Small intestine (tissue), 7 donors: Measurements from ENCODE around the gene CTNNA1. TPM values are rescaled to one million over a fixed set of nuclear protein-coding genes. Genes with fewer than 3 reads are reported as not detected.
"Not testable (repeated sequence)": the region's sequence is repeated elsewhere in the genome, so short reads cannot be mapped to it uniquely, and the experiment has no call there.

ENCODE experiments used
- DNase-seq, 2 donors: peaks; one replicate each; pipeline versions ENCODE4 v3.0.0 to v3.0.0-alpha.2; 2013
- FAIRE-seq: peaks from 2 replicates; lab custom pipeline; 2012; peaks lifted over from hg19 to GRCh38; lab: Jason Lieb, UNC
- H3K27ac ChIP-seq, 3 donors: one replicate each; pipeline ENCODE4 v1.5.1; 2013; ENCODE audit warnings: low read length in 2 of 3, mild to moderate bottlenecking in 2 of 3, control low read depth in 1 of 3, inconsistent platforms in 1 of 3, low read depth in 1 of 3, moderate library complexity in 1 of 3
- H3K27me3 ChIP-seq, 3 donors: one replicate each; pipeline ENCODE4 v1.6.1; 2013; ENCODE audit warnings: low read length in 3 of 3, inconsistent platforms in 1 of 3; ENCODE audit not compliant: control insufficient read depth in 3 of 3, insufficient read depth in 3 of 3
- H3K36me3 ChIP-seq, 3 donors: one replicate each; pipeline ENCODE4 v1.6.1; 2013; ENCODE audit warnings: low read length in 3 of 3, inconsistent platforms in 1 of 3, low read depth in 1 of 3, mild to moderate bottlenecking in 1 of 3, moderate library complexity in 1 of 3; ENCODE audit not compliant: control insufficient read depth in 3 of 3, insufficient read depth in 2 of 3
- H3K4me1 ChIP-seq, 3 donors: one replicate each; pipeline ENCODE4 v1.6.1; 2013; ENCODE audit warnings: low read length in 2 of 3, inconsistent platforms in 1 of 3, low read depth in 1 of 3, mild to moderate bottlenecking in 1 of 3, moderate library complexity in 1 of 3; ENCODE audit not compliant: control insufficient read depth in 3 of 3, insufficient read depth in 2 of 3
- H3K4me3 ChIP-seq, 3 donors: one replicate each; pipeline ENCODE4 v1.5.1; 2013; ENCODE audit warnings: low read length in 3 of 3, control low read depth in 1 of 3, inconsistent platforms in 1 of 3, low read depth in 1 of 3, mild to moderate bottlenecking in 1 of 3, moderate library complexity in 1 of 3
- H3K9me3 ChIP-seq, 2 donors: one replicate each; pipeline ENCODE4 v1.6.1; 2013; ENCODE audit warnings: low read depth in 1 of 2, low read length in 1 of 2; ENCODE audit not compliant: control insufficient read depth in 2 of 2, insufficient read depth in 1 of 2
- WGBS, 3 donors: extraction: QIAGEN DNeasy Blood & Tissue Kit; methylation state at CpG; one replicate each; pipeline ENCODE4 v1.1.7; 2013; 5-methylcytosine and 5-hydroxymethylcytosine counted together
- polyA plus RNA-seq, 4 donors: library from polyadenylated mRNA; stranded (reverse) in 3 of 4; unstranded in 1 of 4; fragments of 200-250 nt in 3 of 4; fragments of 120-200 nt in 1 of 4; gene quantifications; one replicate each; pipeline versions ENCODE4 v1.2.1 to v1.2.3, GENCODE V29; 2013
- donor health status: healthy with polysubstance abuse.
- donor health status: control.
- donor health status: control.
- donor health status: Bipolar disorder and iron deficiency.
- donor health status: healthy.

The CTNNA1 gene
- polyA plus RNA-seq, 4 donors, result 145 to 286 (median 196) TPM

DNA sequence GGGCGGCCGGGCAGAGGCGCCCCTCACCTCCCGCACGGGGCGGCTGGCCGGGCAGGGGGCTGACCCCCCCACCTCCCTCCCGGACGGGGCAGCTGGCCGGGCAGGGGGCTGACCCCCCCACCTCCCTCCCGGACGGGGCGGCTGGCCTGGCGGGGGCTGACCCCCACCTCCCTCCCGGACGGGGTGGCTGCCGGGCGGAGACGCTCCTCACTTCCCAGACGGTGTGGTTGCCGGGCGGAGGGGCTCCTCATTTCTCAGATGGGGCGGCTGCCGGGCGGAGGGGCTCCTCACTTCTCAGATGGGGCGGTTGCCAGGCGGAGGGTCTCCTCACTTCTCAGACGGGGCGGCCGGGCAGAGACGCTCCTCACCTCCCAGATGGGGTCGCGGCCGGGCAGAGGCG, 57.6 kb downstream of the CTNNA1 start:
- not testable (repeated sequence) for H3K9me3 ChIP-seq, DNase-seq, H3K4me3 ChIP-seq, H3K27me3 ChIP-seq, FAIRE-seq, H3K4me1 ChIP-seq, H3K27ac ChIP-seq
- 92 to 97% (median 97%) methylated on average over 13 to 30 of the region's 35 CpGs for WGBS, 3 donors
- H3K36me3 ChIP-seq, result peaks cover 0 to 31% (median 12%) of the 10 kb centered on the region in 3 donors

DNA sequence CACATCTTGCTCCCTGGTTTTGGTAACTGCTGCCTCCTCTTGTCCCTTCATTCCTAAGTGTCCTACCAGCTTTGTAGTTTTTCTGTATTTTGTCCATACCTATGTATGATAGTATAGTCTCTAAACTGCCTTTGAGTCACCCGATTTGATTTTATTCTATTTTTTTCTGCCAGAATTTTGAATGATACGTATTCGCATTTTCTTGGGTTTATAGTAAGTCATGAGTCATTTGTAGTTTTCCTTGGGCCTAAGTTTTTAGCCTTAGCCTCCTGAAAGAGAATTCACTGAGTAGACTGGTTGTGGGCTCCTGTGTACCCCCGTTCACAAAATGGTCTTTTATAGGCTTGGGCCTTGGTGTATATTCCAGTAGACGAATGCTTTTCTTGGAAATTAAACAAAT, 62.3 kb downstream of the CTNNA1 start:
- 92 to 96% (median 94%) methylated on average over 5 of the region's 5 CpGs for WGBS, 3 donors
- Histone ChIP-seq H3K4me1 (no peaks in the 10 kb centered on the region), H3K27me3 (no peaks in the 10 kb centered on the region), H3K4me3 (no peak overlapping the region), H3K9me3 (peaks cover 0 to 2% of the 10 kb centered on the region in 2 donors), H3K27ac (no peak overlapping the region), H3K36me3 (peaks cover 0 to 49% (median 19%) of the 10 kb centered on the region in 3 donors)
- FAIRE-seq, result no peak
- no peak for DNase-seq

DNA sequence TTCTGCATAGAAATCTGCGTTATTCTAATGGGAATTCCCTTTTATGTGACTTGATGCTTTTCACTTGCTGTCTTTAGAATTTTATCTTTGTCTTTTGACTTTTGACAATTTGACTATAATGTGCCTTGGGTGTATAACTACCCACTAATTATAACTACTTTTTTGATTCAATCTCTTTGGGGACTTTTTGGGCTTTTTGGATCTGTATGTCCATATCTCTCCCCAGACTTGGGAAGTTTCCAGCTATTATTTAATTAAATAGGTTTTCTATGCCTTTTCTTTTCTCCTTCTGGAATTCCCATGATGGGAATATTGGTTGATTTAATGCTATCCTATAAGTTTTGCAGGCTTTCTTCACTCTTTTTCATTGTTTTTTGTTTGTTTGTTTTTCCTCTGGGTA, 64.0 kb downstream of the CTNNA1 start:
- H3K27ac ChIP-seq, result no peak overlapping the region
- H3K9me3 ChIP-seq, result no peaks in the 10 kb centered on the region
- H3K4me1 ChIP-seq, result no peaks in the 10 kb centered on the region
- DNase-seq (no peak), FAIRE-seq (no peak)
- no peaks in the 10 kb centered on the region for H3K27me3 ChIP-seq
- peaks cover 0 to 45% (median 21%) of the 10 kb centered on the region in 3 donors for H3K36me3 ChIP-seq
- H3K4me3 ChIP-seq, result no peak overlapping the region
- 94 to 100% (median 97%) methylated on average over 1 of the region's 1 CpG for WGBS, 3 donors

DNA sequence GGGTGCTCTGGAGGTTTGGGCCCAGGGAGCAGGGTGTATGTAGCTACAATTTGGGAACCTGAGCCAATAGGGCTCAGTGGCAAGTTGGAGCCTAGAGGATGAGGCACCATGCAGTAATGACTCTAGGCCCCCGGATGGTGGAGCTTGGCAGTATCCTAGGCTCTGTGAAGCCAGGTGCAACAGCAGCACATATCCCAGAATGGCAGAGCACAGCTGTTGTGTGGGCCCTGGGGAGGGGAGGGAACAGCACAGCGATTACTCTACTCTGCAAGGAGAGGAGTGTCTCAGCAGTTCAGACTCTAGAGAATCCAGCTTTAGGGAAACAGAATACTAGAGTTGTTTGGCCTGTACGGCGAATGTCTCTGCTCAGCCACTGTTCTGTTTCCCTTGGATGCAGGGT, 65.9 kb downstream of the CTNNA1 start:
- Histone ChIP-seq H3K27me3 (no peaks in the 10 kb centered on the region), H3K9me3 (no peaks in the 10 kb centered on the region), H3K4me1 (no peaks in the 10 kb centered on the region), H3K4me3 (no peak overlapping the region), H3K36me3 (peaks cover 0 to 38% (median 22%) of the 10 kb centered on the region in 3 donors), H3K27ac (no peak overlapping the region)
- FAIRE-seq (no peak), DNase-seq (no peak)
- 77 to 98% (median 94%) methylated on average over 4 of the region's 4 CpGs for WGBS, 3 donors

DNA sequence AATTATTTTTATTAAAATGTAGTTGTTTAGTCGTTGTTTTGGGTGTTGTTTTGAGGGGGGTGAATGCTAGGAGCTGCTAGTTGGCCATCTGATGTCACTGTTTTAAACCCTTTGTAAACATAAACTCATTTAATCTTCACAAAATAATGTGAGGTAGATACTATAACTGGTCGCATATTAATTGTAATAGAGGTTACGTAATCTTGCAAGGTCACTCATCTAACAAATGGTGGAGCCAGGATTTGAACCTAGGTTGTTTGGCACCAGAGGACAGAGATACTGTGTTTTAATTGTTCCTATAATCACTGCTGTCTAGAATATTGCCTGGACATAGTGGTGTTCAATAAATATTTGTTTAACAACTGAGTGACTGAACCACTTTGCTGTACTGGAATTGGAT, 67.5 kb downstream of the CTNNA1 start:
- DNase-seq (no peak), FAIRE-seq (no peak)
- H3K4me1 ChIP-seq, result no peaks in the 10 kb centered on the region
- H3K9me3 ChIP-seq, result no peaks in the 10 kb centered on the region
- H3K27me3 ChIP-seq, result no peaks in the 10 kb centered on the region
- WGBS, 3 donors, result 78 to 82% (median 81%) methylated on average over 3 of the region's 3 CpGs
- H3K27ac ChIP-seq, result no peak overlapping the region
- H3K4me3 ChIP-seq, result no peak overlapping the region
- peaks cover 0 to 34% (median 21%) of the 10 kb centered on the region in 3 donors for H3K36me3 ChIP-seq

DNA sequence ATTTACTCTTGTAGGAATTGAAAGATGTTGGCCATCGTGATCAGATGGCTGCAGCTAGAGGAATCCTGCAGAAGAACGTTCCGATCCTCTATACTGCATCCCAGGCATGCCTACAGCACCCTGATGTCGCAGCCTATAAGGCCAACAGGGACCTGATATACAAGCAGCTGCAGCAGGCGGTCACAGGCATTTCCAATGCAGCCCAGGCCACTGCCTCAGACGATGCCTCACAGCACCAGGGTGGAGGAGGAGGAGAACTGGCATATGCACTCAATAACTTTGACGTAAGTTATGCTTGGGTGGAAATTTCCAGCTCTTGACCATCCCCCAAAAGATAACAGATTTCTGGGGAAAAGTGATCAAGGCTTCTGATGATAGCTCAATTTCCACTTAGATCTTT, 71.3 kb downstream of the CTNNA1 start:
- FAIRE-seq (no peak), DNase-seq (no peak)

GRCh38 chr5:138824924-138825863, 72.0 kb downstream of the CTNNA1 start:
- no peak overlapping the region for H3K27ac ChIP-seq

More for the DNA sequence above, 71.3 kb downstream of the CTNNA1 start:
- WGBS, 3 donors, result 75 to 86% (median 80%) methylated on average over 7 of the region's 7 CpGs
- H3K27me3 ChIP-seq, result no peaks in the 10 kb centered on the region
- H3K27ac ChIP-seq, result no peak overlapping the region
- H3K9me3 ChIP-seq, result no peaks in the 10 kb centered on the region
- no peaks in the 10 kb centered on the region for H3K4me1 ChIP-seq
- H3K4me3 ChIP-seq, result no peak overlapping the region
- peaks cover 0 to 27% (median 24%) of the 10 kb centered on the region in 3 donors for H3K36me3 ChIP-seq

DNA sequence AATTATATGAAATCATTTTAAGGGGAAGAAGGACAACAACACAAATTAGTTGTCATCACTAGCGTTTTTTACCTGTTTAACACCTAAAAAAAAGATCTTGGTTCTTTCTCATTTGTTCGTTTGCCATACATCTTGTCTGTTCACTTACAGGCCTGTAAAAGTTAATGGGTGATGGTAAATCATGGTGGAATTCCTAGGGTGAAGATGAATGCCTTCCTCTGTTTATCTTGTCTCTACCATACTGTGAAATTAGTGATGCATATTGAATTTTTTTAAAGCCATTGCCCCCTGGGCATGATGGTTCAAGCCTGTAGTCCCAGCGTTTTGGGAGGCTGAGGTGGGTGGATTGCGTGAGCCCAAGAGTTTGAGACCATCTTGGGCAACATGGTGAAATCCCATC, 75.3 kb downstream of the CTNNA1 start:
- Histone ChIP-seq H3K27ac (no peak overlapping the region), H3K9me3 (no peaks in the 10 kb centered on the region), H3K4me3 (no peak overlapping the region), H3K36me3 (peaks cover 0 to 21% (median 17%) of the 10 kb centered on the region in 3 donors), H3K4me1 (no peaks in the 10 kb centered on the region), H3K27me3 (no peaks in the 10 kb centered on the region)
- WGBS, 3 donors, result 74 to 84% (median 82%) methylated on average over 4 of the region's 4 CpGs
- FAIRE-seq, result no peak
- no peak for DNase-seq

More at GRCh38 chr5:138824924-138825863, 72.0 kb downstream of the CTNNA1 start:
- Histone ChIP-seq H3K9me3 (no peaks in the 10 kb centered on the region), H3K27me3 (no peaks in the 10 kb centered on the region), H3K36me3 (peaks cover 0 to 22% (median 21%) of the 10 kb centered on the region in 3 donors), H3K4me3 (no peak overlapping the region), H3K4me1 (no peaks in the 10 kb centered on the region)
- FAIRE-seq (no peak), DNase-seq (no peak)
- 58 to 65% (median 63%) methylated on average over 5 of the region's 5 CpGs for WGBS, 3 donors
